Inflammatory macrophage treated with lipopolysaccharide for 1 hour (primary cell): Measurements from ENCODE around the gene PARVG.

Source experiments
- DNase-seq, 2 donors: peaks; one replicate each; pipeline ENCODE4 v3.0.0-alpha.2; 2020 to 2022

PARVG gene

GRCh38 chr22:44155115-44155514 is 25.6 kb upstream of the PARVG start:
- no peak for DNase-seq

GRCh38 chr22:44157916-44158618 is 22.7 kb upstream of the PARVG start:
- DNase-seq = no peak

GRCh38 chr22:44158816-44159215 is 21.9 kb upstream of the PARVG start:
- DNase-seq = no peak

GRCh38 chr22:44159221-44159620 is 21.5 kb upstream of the PARVG start:
- DNase-seq = no peak

- no peak for DNase-seq
Measured at GRCh38 chr22:44159811-44160210, 20.9 kb upstream of the PARVG start.

- no peak for DNase-seq
Measured at GRCh38 chr22:44160421-44160820, 20.3 kb upstream of the PARVG start.

GRCh38 chr22:44161673-44162072 is 19.1 kb upstream of the PARVG start:
- no peak for DNase-seq

GRCh38 chr22:44162960-44163359 is 17.8 kb upstream of the PARVG start:
- no peak for DNase-seq

- DNase-seq = no peak
Measured at GRCh38 chr22:44163536-44163935, 17.2 kb upstream of the PARVG start.

GRCh38 chr22:44164031-44164430 is 16.7 kb upstream of the PARVG start:
- no peak for DNase-seq

GRCh38 chr22:44165286-44165874 is 15.3 kb upstream of the PARVG start:
- no peak for DNase-seq

- DNase-seq = no peak
Measured at GRCh38 chr22:44166498-44167276, 14.0 kb upstream of the PARVG start.

GRCh38 chr22:44167501-44167900 is 13.2 kb upstream of the PARVG start:
- DNase-seq = no peak

- DNase-seq = no peak
Measured at GRCh38 chr22:44168206-44168605, 12.5 kb upstream of the PARVG start.

- DNase-seq = no peak
Measured at GRCh38 chr22:44170470-44170869, 10.3 kb upstream of the PARVG start.

- peak; percentile 53 to 79 for DNase-seq
Measured at GRCh38 chr22:44171561-44171960, 9.2 kb upstream of the PARVG start.

- peak; percentile 98 to 99 for DNase-seq
Measured at GRCh38 chr22:44172370-44173108, 8.2 kb upstream of the PARVG start.

- DNase-seq = no peak
Measured at GRCh38 chr22:44173154-44173553, 7.6 kb upstream of the PARVG start.

GRCh38 chr22:44175676-44176075 is 5.0 kb upstream of the PARVG start:
- DNase-seq = no peak

GRCh38 chr22:44179196-44179988 is 1.3 kb upstream of the PARVG start:
- no peak for DNase-seq

- peak; percentile 43 for DNase-seq
Measured at GRCh38 chr22:44179989-44180705, 578 bp upstream of the PARVG start.
